ENCODE results near the gene DSCAML1. TPM values are rescaled to one million over a fixed set of nuclear protein-coding genes. Genes with fewer than 3 reads are reported as not detected.

Gene DSCAML1
- total and polyA plus RNA-seq, 10 of the 15 experiments (the other 5 are each of a cell fraction or from before 2014, with no cell fraction given): 0.03 to 0.18 (median 0.06) TPM; not detected in 1

DNA sequence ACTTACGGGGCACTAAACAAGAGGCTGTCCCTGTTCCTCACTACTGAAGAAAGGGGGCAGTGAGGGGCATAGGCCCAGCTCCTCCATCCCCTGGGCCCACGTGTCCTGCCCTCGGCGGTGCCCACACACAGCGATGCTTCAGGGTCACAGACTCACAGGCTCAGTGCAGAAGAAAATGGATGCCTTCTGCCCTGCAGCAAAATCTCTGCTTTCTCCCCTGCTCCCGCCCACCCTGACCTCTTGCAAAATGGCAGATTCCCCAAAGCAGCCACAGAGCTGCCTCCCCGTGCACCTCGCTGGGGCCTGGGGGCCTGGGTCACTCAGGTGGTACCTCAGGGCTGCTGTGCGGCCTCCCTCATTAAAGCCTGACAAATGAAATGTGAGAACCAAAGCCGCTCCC lies 204.0 kb downstream of the DSCAML1 start:
- Histone ChIP-seq H3K79me2 (ENCODE audit: control insufficient read depth, insufficient read depth, low read length) (no peaks in the 10 kb centered on the region), H4K20me1 (ENCODE audit: control insufficient read depth, insufficient read depth) (no peaks in the 10 kb centered on the region), H3K4me1 (ENCODE audit: control insufficient read depth, insufficient read depth, low read length) (no peaks in the 10 kb centered on the region), H3K4me2 (ENCODE audit: control insufficient read depth, insufficient read depth) (no peak overlapping the region), H3K27me3 (replicated peaks in 1 of 2; ENCODE audit: control insufficient read depth in 2 of 2, insufficient read depth in 2 of 2, low read length in 1 of 2) (peaks cover 2 to 8% of the 10 kb centered on the region in 2 experiments; a peak in 3 of 4 replicates), H2AFZ (ENCODE audit: control insufficient read depth, low read depth, low read length) (no peak overlapping the region), H3K27ac (ENCODE audit: control insufficient read depth, insufficient read depth) (no peak overlapping the region), H3K4me3 (no peak overlapping the region), H3K9ac (ENCODE audit: control insufficient read depth, insufficient read depth, low read length) (no peak overlapping the region), H3K9me3 (replicated peaks; ENCODE audit: control insufficient read depth, insufficient read depth, low read length) (no peaks in the 10 kb centered on the region), H3K36me3 (ENCODE audit: control insufficient read depth in 2 of 2, insufficient read depth in 2 of 2, low read length in 1 of 2) (no peaks in the 10 kb centered on the region)
- SMC1A ChIA-PET (ENCODE audit: uncharacterized antibody, unreplicated experiment): interaction anchor here (1.4 kb wide), 1 partner anchor 19 kb away, joined by 3 read pairs; no protein-coding TSS in a partner anchor
- WGBS (ENCODE audit: insufficient coverage, insufficient replicate concordance, low lambda C conversion rate, missing lambda C conversion rate): 27% methylated on average over 10 of the region's 10 CpGs
- in situ Hi-C loops (cut with MboI): no loop called here
- CTCF ChIA-PET: interaction anchor here (1.1 kb wide), 1 partner anchor 27 kb away, joined by 3 read pairs; no protein-coding TSS in a partner anchor
- FAIRE-seq (no peak), ATAC-seq (no peak), DNase-seq (ENCODE audit: low read depth, low spot score) (no peak)
- POLR2A ChIA-PET: no interaction called here
- RAD21 ChIA-PET (ENCODE audit: unreplicated experiment): interaction anchor here (1.6 kb wide), 1 partner anchor 43 kb away, joined by 3 read pairs; no protein-coding TSS in a partner anchor
- intact Hi-C loops (cut with micrococcal nuclease; ENCODE audit: unreplicated experiment): no loop called here
- no TSS peak for BruUV-seq (replicated peaks)
- TF ChIP-seq NR2C2 (IDR thresholded peaks at IDR 0.05; ENCODE audit: borderline replicate concordance, control insufficient read depth, insufficient read length, low read depth) (no peak), ASH2L (IDR thresholded peaks at IDR 0.05; ENCODE audit: borderline replicate concordance, low read depth) (no peak), SMAD1 (IDR thresholded peaks at IDR 0.05; ENCODE audit: low read depth, partially characterized antibody) (no peak), SUPT20H (IDR thresholded peaks at IDR 0.05; ENCODE audit: borderline replicate concordance, control insufficient read depth, low read depth, low read length) (no peak), MEF2A (IDR thresholded peaks at IDR 0.05; ENCODE audit: insufficient read depth, low read depth, low read length) (no peak), SUZ12 (IDR thresholded peaks at IDR 0.05; ENCODE audit: unreplicated experiment) (no peak), CREM (IDR thresholded peaks at IDR 0.05; ENCODE audit: low read depth) (no peak), POLR2AphosphoS2 (IDR thresholded peaks at IDR 0.05; ENCODE audit: low read depth, low read length) (no peak), MTA3 (IDR thresholded peaks at IDR 0.05; ENCODE audit: borderline replicate concordance, low read length) (no peak)
- TF ChIP-seq, protein P1, sequence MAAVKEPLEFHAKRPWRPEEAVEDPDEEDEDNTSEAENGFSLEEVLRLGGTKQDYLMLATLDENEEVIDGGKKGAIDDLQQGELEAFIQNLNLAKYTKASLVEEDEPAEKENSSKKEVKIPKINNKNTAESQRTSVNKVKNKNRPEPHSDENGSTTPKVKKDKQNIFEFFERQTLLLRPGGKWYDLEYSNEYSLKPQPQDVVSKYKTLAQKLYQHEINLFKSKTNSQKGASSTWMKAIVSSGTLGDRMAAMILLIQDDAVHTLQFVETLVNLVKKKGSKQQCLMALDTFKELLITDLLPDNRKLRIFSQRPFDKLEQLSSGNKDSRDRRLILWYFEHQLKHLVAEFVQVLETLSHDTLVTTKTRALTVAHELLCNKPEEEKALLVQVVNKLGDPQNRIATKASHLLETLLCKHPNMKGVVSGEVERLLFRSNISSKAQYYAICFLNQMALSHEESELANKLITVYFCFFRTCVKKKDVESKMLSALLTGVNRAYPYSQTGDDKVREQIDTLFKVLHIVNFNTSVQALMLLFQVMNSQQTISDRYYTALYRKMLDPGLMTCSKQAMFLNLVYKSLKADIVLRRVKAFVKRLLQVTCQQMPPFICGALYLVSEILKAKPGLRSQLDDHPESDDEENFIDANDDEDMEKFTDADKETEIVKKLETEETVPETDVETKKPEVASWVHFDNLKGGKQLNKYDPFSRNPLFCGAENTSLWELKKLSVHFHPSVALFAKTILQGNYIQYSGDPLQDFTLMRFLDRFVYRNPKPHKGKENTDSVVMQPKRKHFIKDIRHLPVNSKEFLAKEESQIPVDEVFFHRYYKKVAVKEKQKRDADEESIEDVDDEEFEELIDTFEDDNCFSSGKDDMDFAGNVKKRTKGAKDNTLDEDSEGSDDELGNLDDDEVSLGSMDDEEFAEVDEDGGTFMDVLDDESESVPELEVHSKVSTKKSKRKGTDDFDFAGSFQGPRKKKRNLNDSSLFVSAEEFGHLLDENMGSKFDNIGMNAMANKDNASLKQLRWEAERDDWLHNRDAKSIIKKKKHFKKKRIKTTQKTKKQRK (IDR thresholded peaks at IDR 0.05; ENCODE audit: low read depth, low read length): no peak
- TF ChIP-seq, protein P2, sequence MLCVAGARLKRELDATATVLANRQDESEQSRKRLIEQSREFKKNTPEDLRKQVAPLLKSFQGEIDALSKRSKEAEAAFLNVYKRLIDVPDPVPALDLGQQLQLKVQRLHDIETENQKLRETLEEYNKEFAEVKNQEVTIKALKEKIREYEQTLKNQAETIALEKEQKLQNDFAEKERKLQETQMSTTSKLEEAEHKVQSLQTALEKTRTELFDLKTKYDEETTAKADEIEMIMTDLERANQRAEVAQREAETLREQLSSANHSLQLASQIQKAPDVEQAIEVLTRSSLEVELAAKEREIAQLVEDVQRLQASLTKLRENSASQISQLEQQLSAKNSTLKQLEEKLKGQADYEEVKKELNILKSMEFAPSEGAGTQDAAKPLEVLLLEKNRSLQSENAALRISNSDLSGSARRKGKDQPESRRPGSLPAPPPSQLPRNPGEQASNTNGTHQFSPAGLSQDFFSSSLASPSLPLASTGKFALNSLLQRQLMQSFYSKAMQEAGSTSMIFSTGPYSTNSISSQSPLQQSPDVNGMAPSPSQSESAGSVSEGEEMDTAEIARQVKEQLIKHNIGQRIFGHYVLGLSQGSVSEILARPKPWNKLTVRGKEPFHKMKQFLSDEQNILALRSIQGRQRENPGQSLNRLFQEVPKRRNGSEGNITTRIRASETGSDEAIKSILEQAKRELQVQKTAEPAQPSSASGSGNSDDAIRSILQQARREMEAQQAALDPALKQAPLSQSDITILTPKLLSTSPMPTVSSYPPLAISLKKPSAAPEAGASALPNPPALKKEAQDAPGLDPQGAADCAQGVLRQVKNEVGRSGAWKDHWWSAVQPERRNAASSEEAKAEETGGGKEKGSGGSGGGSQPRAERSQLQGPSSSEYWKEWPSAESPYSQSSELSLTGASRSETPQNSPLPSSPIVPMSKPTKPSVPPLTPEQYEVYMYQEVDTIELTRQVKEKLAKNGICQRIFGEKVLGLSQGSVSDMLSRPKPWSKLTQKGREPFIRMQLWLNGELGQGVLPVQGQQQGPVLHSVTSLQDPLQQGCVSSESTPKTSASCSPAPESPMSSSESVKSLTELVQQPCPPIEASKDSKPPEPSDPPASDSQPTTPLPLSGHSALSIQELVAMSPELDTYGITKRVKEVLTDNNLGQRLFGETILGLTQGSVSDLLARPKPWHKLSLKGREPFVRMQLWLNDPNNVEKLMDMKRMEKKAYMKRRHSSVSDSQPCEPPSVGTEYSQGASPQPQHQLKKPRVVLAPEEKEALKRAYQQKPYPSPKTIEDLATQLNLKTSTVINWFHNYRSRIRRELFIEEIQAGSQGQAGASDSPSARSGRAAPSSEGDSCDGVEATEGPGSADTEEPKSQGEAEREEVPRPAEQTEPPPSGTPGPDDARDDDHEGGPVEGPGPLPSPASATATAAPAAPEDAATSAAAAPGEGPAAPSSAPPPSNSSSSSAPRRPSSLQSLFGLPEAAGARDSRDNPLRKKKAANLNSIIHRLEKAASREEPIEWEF (IDR thresholded peaks at IDR 0.05; ENCODE audit: insufficient replicate concordance, low read depth, low read length): no peak

All from GM12878 (cell line).